Gastroesophageal sphincter (tissue), 3 donors: ENCODE measurements around the gene PPP2R3B.
"Not testable (repeated sequence)": the region's sequence is repeated elsewhere in the genome, so short reads cannot be mapped to it uniquely, and the experiment has no call there.

Source experiments
- EP300 ChIP-seq: sonication (generic); formaldehyde crosslinking; IDR thresholded peaks from one replicate; pipeline ENCODE4 v1.6.1; 2017; ENCODE audit warnings: antibody characterized with exemption, mild to moderate bottlenecking
- POLR2A ChIP-seq, 2 donors: fragments of 450-650 bp; IDR thresholded peaks; one replicate each; pipeline ENCODE4 v1.6.1; 2017; ENCODE audit warnings: antibody characterized with exemption in 2 of 2, mild to moderate bottlenecking in 2 of 2, moderate library complexity in 1 of 2
- POLR2AphosphoS5 ChIP-seq: sonication (generic); formaldehyde crosslinking; IDR thresholded peaks from one replicate; pipeline ENCODE4 v1.6.1; 2017; ENCODE audit warnings: antibody characterized with exemption
- TF ChIP-seq, protein P1 (sequence below), 4 experiments: fragments of 200-600 bp in 2 of 4; fragments of 450-650 bp in 2 of 4; sonication (generic) in 1 of 4; IDR thresholded peaks; one replicate each; pipeline ENCODE4 v1.5.1; 2017 to 2019; ENCODE audit warnings: antibody characterized with exemption in 4 of 4, mild to moderate bottlenecking in 2 of 4, moderate library complexity in 2 of 4

DNA sequence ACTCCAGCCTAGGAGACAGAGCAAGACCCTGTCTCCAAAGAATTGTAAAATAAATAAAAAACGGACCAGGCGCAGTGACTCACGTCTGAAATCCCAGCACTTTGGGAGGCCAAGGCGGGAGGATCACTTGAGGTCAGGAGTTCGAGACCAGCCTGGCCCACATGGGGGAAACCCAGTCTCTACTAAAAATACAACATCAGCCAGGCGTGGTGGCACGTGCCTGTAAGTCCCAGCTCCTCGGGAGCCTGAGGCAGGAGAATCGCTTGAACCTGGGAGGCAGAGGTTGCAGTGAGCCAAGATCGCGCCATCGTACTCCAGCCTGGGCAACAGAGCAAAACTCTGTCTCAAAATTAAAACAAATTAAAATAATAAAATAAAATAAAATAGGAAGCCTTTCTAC, 971 bp downstream of the PPP2R3B start:
- TF ChIP-seq, protein P1, sequence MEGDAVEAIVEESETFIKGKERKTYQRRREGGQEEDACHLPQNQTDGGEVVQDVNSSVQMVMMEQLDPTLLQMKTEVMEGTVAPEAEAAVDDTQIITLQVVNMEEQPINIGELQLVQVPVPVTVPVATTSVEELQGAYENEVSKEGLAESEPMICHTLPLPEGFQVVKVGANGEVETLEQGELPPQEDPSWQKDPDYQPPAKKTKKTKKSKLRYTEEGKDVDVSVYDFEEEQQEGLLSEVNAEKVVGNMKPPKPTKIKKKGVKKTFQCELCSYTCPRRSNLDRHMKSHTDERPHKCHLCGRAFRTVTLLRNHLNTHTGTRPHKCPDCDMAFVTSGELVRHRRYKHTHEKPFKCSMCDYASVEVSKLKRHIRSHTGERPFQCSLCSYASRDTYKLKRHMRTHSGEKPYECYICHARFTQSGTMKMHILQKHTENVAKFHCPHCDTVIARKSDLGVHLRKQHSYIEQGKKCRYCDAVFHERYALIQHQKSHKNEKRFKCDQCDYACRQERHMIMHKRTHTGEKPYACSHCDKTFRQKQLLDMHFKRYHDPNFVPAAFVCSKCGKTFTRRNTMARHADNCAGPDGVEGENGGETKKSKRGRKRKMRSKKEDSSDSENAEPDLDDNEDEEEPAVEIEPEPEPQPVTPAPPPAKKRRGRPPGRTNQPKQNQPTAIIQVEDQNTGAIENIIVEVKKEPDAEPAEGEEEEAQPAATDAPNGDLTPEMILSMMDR (IDR thresholded peaks at IDR 0.05): not testable (repeated sequence)
- not testable (repeated sequence) for TF ChIP-seq POLR2AphosphoS5; POLR2A (IDR thresholded peaks at IDR 0.05); EP300
